DMS114 treated with DMSO at 0.1 percent for 48 hours (cell line): ENCODE measurements around the gene ZNF101.
A peak's percentile ranks its signal among the peaks of the same experiment; 100 is the strongest.

ENCODE experiments used
- DNase-seq: peaks from one replicate; lab custom pipeline; 2025; ENCODE audit not compliant: unreplicated experiment; lab: John Stamatoyannopoulos, UW

ZNF101 gene

DNA sequence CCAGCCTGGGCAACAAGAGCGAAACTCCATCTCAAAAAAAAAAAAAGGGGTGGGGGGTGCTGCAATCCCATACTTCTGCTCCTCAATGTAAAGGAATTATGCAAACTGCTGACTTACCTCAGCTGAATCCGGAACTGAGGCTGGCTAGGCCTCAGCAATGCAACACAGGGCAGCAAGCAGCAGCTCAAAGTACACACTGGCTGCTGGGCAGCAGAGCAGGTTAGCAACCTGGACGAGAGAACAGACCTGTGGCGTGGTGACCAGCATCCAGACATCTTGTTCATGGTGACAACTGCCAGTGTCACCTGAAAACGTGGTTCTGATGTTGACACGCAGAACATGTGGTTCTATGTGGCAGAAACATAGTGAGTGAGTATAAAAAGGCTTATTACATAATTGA is 36.2 kb downstream of the ZNF101 start:
- no peak for DNase-seq

DNA sequence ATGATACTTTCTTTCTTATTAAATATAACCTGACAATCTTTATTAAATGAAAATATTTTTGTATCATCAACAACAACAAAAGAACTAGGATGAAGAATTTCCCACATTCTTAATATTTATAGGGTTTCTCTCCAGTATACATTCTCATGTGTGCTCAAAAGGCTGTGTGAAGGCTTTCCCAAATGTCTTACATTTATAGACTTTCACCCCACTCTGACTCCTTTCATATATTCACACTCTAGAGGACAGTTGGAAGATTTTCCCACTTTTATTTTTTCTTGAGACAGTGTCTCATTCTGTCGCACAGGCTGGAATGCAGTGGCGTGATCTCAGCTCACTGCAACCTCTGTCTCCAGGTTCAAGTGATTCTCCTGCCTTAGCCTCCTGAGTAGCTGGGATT is 41.9 kb downstream of the ZNF101 start:
- DNase-seq: no peak

DNA sequence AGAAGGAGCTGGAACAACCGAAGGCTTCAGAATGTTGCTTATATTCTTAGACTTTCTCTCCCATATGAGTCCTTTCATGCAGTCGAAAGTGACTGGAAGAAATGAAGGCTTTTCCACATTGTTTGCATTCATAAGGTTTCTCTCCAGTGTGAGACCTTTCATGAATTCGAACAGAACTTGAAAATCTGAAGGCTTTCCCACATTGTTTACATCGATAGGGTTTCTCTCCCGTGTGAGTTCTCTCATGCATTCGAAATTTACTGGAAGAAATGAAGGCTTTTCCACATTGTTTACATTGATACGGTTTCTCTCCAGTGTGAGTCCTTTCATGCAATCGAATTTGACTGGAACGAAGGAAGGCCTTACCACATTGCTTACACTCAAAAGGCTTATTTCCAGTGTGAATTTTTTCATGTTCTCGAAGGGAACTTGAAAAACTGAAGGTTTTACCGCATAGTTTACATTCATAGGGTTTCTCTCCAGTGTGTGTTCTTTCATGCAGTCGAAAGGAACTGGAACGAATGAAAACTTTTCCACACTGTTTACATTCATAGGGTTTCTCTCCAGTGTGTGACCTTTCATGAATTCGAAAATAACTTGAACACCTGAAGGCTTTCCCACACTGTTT is 42.8 kb downstream of the ZNF101 start:
- DNase-seq: no peak

DNA sequence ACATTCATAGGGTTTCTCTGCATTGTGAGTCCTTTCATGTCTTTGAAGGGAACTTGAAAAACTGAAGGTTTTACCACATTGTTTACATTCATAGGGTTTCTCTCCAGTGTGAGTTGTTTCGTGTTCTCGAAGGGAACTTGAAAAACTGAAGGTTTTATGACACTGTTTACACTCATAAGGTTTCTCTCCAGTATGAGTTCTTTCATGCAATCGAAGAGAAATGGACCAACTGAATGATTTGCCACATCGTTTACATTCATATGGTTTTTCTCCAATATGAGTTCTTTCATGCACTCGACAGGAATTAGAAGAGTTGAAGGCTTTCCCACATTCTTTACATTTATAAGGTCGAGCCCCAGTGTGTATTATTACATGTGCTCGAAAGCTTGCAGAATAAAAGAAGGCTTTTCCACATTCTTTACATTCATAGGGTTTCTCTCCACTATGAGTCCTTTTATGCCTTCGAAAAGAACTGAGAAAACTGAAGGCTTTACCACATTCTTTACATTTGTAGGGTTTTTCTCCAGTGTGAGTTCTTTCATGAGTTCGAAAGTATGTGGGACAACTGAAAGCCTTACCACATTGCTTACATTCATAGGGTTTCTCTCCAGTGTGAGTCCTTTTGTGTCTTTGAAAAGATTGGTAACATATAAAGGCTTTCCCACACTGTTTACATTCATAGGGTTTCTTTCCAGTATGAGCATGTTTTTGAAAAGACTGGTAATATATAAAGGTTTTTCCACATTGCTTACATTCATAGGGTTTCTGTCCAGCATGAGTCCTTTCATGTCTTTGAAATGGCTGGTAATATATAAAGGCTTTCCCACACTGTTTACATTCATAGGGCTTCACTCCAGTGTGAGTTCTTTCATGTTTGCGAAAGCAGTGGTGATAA is 43.5 kb downstream of the ZNF101 start:
- DNase-seq: no peak

DNA sequence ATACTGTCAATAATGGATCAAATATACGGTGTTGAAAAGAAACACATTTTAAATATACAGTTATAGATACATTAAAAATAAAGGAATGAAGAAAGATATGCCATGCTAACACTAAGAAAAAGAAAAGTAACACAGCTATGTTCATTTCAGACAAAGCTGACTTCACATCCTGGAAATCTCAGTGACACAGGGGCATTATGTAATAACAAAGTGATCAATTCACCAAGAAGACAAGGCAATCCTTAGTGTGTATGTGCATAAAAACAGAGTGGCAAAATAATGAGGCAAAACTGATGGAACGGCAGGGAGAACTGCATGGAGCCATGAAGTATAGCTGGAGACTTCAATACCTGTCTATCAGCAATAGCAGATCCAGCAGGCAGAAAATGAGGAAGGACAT is 51.2 kb downstream of the ZNF101 start:
- DNase-seq: no peak

DNA sequence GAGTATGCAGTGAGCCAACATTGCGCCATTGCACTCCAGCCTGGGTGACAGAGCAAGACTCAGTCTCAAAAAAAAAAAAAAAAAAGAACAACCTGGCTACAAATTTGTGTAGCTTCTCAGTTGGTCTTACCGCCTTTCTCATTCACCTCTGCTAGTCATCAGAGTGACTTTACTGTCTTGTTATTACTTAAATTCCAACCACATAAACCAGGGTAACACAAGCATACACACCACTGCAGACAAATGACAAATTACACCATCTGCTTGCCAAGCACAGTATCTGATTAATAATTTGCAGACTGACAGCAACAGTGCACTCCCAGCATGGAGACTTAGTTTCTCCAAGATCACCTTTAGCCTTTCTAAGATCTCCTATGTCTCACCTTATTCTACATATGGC is 53.3 kb downstream of the ZNF101 start:
- no peak for DNase-seq

DNA sequence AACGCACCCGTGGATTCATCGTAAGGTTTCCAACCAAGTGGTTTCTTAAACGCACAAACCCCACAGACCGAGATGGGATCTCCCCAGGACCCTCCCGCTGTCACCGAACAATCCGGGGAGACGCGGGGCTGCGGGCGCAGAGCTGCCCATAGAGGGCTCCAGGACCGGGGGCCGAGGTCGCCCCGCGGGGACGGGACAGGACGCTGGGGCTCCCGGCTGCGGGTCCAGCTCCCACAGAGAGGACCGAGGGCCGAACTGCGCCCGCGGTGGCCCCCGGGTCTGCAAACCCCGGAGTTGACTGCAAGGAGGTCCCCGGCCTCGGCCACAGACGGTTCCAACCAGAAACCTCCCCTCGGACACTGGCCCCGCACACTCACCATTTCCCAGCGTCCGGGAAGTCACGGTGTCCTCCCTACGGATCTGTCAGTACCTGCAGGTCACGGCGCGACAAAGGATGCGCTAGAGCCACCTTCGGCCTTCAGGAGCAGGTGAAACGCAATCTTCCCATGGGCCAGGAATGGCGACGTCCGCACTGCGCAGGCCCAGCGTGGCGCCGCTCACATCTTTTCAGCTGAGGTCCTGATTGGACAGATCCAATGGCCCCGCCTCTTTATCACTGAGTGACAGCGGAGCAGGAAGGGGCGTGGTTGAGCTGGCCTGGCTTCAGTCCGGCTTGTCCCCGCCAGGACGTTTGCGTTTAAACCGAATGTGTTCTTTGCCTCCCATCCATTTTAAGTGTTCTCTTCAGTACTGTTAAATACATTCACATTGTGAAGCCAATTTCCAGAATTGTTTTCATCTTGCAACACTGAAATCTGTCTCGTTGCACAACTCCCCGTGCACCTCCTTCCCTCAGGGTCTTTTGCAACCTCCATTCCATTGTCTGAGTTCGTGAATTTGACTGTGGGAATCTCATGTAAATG is 64.2 kb downstream of the ZNF101 start, which contains the start of gene ZNF14:
Gene ZNF14, minus strand, starts transcription at position 534 of the 923 bp plus-strand sequence. Its CDS starts 154 bp downstream, at position 380.
- DNase-seq: peak; percentile 96
